Measurements from ENCODE around the gene C6orf163. TPM values are rescaled to one million over a fixed set of nuclear protein-coding genes. Genes with fewer than 3 reads are reported as not detected.

Gene C6orf163
- total RNA-seq, 2 experiments from 2014 or later, result 1.4 to 2.8 TPM

DNA sequence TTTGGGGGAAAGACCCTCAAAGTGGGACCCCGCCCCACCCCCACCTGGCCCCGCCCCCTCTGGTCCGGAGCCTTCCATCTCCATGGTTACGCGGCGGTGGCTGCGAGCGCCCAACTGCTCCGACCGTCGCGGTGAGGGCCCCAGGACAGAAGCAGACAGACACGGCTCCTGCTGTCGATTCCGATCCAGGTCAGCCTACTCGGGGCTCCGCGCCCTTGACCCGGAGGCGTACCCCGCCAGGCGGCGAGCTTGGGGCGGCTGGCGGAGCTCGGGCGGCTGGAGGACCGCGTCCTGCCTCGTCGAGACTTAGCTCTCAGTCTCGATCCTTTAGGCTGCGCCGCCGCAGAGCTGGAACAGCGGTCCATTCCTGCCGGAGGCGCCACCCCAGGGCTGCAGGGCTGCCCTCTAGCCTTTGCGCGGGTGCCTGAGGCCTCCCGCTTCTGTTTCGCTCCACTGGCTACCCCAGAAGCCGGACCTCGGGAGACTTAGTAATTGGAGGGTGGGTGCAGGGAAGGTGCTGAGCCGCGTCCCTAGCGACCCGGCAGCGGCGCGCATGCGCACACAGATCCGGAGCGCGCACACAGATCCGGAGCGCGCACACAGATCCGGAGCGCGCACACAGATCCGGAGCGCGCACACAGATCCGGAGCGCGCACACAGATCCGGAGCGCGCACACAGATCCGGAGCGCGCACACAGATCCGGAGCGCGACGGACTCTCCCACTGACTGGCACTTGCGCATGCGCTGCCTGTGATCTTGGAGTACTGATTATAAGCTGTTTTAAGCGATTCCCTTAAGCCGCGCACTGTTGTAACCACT lies 63.5 kb downstream of the C6orf163 start, which contains the start of gene CFAP206:
TSS of gene CFAP206 (plus strand) at position 72 of the 820 bp plus-strand sequence. CDS start 1,868 bp downstream, outside the sequence.
- Histone ChIP-seq H3K9me2 (ENCODE audit: insufficient read depth, low read length) (no peaks in the 10 kb centered on the region), H3K4me3 (ENCODE audit: low read depth, low read length, poor library complexity, severe bottlenecking) (peak within 1 kb of the TSS; percentile 85), H4K20me1 (ENCODE audit: insufficient read depth, low read length) (no peaks in the 10 kb centered on the region), H3K79me2 (ENCODE audit: insufficient read depth, low read depth, low read length) (no peaks in the 10 kb centered on the region), H2AFZ (ENCODE audit: low read length) (peak within 1 kb of the TSS; percentile 99), H3K4me1 (ENCODE audit: insufficient read depth, low read length, poor library complexity, severe bottlenecking) (peaks cover 5% of the 10 kb centered on the region), H3K27ac (ENCODE audit: low read depth, low read length, poor library complexity, severe bottlenecking) (peak within 1 kb of the TSS; percentile 50), H3K36me3 (ENCODE audit: insufficient read depth, low read length) (no peaks in the 10 kb centered on the region), H3K4me2 (ENCODE audit: low read length) (peak within 1 kb of the TSS; percentile 86), H3K9me3 (ENCODE audit: low read length) (no peaks in the 10 kb centered on the region)
- intact Hi-C loops (cut with micrococcal nuclease; ENCODE audit: unreplicated experiment), result loop anchor here (1.0 to 10.0 kb wide), 4 partner anchors 65 to 757 kb away; partner anchors contain the start of genes AKIRIN2, CNR1, SLC35A1 and SMIM8
- no TSS peak for BruUV-seq (replicated peaks)
- no peak for TF ChIP-seq EZH2phosphoT487 (IDR thresholded peaks at IDR 0.05; ENCODE audit: borderline replicate concordance, low read depth, low read length)
- TF ChIP-seq, protein P1, sequence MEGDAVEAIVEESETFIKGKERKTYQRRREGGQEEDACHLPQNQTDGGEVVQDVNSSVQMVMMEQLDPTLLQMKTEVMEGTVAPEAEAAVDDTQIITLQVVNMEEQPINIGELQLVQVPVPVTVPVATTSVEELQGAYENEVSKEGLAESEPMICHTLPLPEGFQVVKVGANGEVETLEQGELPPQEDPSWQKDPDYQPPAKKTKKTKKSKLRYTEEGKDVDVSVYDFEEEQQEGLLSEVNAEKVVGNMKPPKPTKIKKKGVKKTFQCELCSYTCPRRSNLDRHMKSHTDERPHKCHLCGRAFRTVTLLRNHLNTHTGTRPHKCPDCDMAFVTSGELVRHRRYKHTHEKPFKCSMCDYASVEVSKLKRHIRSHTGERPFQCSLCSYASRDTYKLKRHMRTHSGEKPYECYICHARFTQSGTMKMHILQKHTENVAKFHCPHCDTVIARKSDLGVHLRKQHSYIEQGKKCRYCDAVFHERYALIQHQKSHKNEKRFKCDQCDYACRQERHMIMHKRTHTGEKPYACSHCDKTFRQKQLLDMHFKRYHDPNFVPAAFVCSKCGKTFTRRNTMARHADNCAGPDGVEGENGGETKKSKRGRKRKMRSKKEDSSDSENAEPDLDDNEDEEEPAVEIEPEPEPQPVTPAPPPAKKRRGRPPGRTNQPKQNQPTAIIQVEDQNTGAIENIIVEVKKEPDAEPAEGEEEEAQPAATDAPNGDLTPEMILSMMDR (conservative IDR thresholded peaks at IDR 0.05; ENCODE audit: low read length), result 0 out of 2 replicates have a peak, but pooled peaks have one; percentile 36
- ChIA-PET POLR2A (interaction anchor here (0.6 to 1.4 kb wide), 5 partner anchors 12 to 297 kb away, joined by 3 to 4 read pairs (median 3); no protein-coding TSS in a partner anchor), CTCF (ENCODE audit: unreplicated experiment) (interaction anchor here (0.6 to 1.6 kb wide), 4 partner anchors 11 to 267 kb away, joined by 3 to 5 read pairs (median 4); no protein-coding TSS in a partner anchor)
- peak; percentile 90 for DNase-seq (ENCODE audit: low spot score)

DNA sequence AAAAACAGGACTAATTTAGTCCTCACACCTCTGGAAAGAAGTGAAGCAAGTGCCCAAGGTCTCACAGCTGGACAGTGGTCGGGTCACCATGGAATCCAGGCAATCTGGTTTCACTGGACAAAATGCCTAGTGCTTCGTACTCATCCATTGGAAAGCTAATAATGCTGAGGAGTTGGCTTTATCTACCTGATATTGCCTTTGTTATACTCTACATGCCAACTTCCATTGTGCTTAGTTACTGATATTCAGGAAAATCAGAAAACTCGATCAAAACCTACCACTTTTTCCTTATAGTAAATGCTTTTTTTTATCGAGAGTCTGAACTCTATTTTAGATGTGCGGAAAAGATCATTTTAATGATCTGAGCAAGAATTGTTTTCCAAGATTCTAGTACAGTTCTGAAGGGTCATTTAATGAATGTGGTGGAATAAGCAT lies 64.1 kb downstream of the C6orf163 start:
- intact Hi-C loops (cut with micrococcal nuclease; ENCODE audit: unreplicated experiment), result loop anchor here (1.0 to 10.0 kb wide), 4 partner anchors 64 to 756 kb away; partner anchors contain the start of genes AKIRIN2, CNR1, SLC35A1 and SMIM8
- Histone ChIP-seq H3K79me2 (ENCODE audit: insufficient read depth, low read depth, low read length) (no peaks in the 10 kb centered on the region), H3K4me2 (ENCODE audit: low read length) (peak overlapping the region; percentile 69), H3K9me2 (ENCODE audit: insufficient read depth, low read length) (no peaks in the 10 kb centered on the region), H3K27ac (ENCODE audit: low read depth, low read length, poor library complexity, severe bottlenecking) (peak overlapping the region; percentile 34), H3K36me3 (ENCODE audit: insufficient read depth, low read length) (no peaks in the 10 kb centered on the region), H4K20me1 (ENCODE audit: insufficient read depth, low read length) (no peaks in the 10 kb centered on the region), H3K4me3 (ENCODE audit: low read depth, low read length, poor library complexity, severe bottlenecking) (peak overlapping the region; percentile 85), H3K9me3 (ENCODE audit: low read length) (no peaks in the 10 kb centered on the region), H3K4me1 (ENCODE audit: insufficient read depth, low read length, poor library complexity, severe bottlenecking) (peaks cover 5% of the 10 kb centered on the region), H2AFZ (ENCODE audit: low read length) (peak overlapping the region; percentile 99)
- TF ChIP-seq, protein P1 (conservative IDR thresholded peaks at IDR 0.05; ENCODE audit: low read length), result no peak
- no peak for TF ChIP-seq EZH2phosphoT487 (IDR thresholded peaks at IDR 0.05; ENCODE audit: borderline replicate concordance, low read depth, low read length)
- no peak for DNase-seq (ENCODE audit: low spot score)
- ChIA-PET POLR2A (interaction anchor here (0.6 to 1.4 kb wide), 6 partner anchors 12 to 733 kb away, joined by 3 to 5 read pairs (median 3); no protein-coding TSS in a partner anchor), CTCF (ENCODE audit: unreplicated experiment) (interaction anchor here (0.6 to 1.6 kb wide), 3 partner anchors 12 to 268 kb away, joined by 3 to 5 read pairs (median 5); no protein-coding TSS in a partner anchor)
- no TSS peak for BruUV-seq (replicated peaks)

Other genes starting within 250 kb of the C6orf163 start
- not detected in 2 replicates for gene CGA, start 249.7 kb upstream of the C6orf163 start, total RNA-seq (2014; rRNA removed; shearing (Covaris generic))
- gene CGA, start 249.7 kb upstream of the C6orf163 start, total RNA-seq (2022), result not detected in 2 replicates
- gene ZNF292, start 189.2 kb upstream of the C6orf163 start, total RNA-seq (2014; rRNA removed; shearing (Covaris generic)), result 17.5 and 18.7 TPM in 2 replicates
- gene ZNF292, start 189.2 kb upstream of the C6orf163 start, total RNA-seq (2022), result 44.9 and 53.7 TPM in 2 replicates
- gene SMIM8, start 22.2 kb upstream of the C6orf163 start, total RNA-seq (2014; rRNA removed; shearing (Covaris generic)), result 6.6 TPM in 2 replicates
- gene SMIM8, start 22.2 kb upstream of the C6orf163 start, total RNA-seq (2022), result 12.5 and 14.3 TPM in 2 replicates
- gene GJB7, start 15.5 kb upstream of the C6orf163 start, total RNA-seq (2014; rRNA removed; shearing (Covaris generic)), result not detected in 2 replicates
- not detected in 2 replicates for gene GJB7, start 15.5 kb upstream of the C6orf163 start, total RNA-seq (2022)
- gene CFAP206, start 63.2 kb downstream of the C6orf163 start, total RNA-seq (2014; rRNA removed; shearing (Covaris generic)), result 0.19 TPM in 1 of 2 replicates, not detected in the other
- gene CFAP206, start 63.2 kb downstream of the C6orf163 start, total RNA-seq (2022), result 0.32 TPM in 1 of 2 replicates, not detected in the other
- 17.0 and 17.2 TPM in 2 replicates for gene SLC35A1, start 128.2 kb downstream of the C6orf163 start, total RNA-seq (2014; rRNA removed; shearing (Covaris generic))
- gene SLC35A1, start 128.2 kb downstream of the C6orf163 start, total RNA-seq (2022), result 21.2 and 22.4 TPM in 2 replicates
- 21.4 and 30.5 TPM in 2 replicates for gene RARS2, start 245.2 kb downstream of the C6orf163 start, total RNA-seq (2014; rRNA removed; shearing (Covaris generic))
- 34.0 and 36.0 TPM in 2 replicates for gene RARS2, start 245.2 kb downstream of the C6orf163 start, total RNA-seq (2022)
- 21.6 and 34.8 TPM in 2 replicates for gene ORC3, start 245.3 kb downstream of the C6orf163 start, total RNA-seq (2014; rRNA removed; shearing (Covaris generic))
- gene ORC3, start 245.3 kb downstream of the C6orf163 start, total RNA-seq (2022), result 45.0 and 50.6 TPM in 2 replicates

Measured in OCI-LY7 (cell line).